Middle frontal gyrus (tissue), 1 donor: Measurements from ENCODE around the gene ZBTB16.

Experiments
- DNase-seq: peaks from one replicate; pipeline ENCODE4 v3.0.0-alpha.2; 2015; ENCODE audit warnings: low spot score; ENCODE audit errors: extremely low spot score

Gene ZBTB16

DNA sequence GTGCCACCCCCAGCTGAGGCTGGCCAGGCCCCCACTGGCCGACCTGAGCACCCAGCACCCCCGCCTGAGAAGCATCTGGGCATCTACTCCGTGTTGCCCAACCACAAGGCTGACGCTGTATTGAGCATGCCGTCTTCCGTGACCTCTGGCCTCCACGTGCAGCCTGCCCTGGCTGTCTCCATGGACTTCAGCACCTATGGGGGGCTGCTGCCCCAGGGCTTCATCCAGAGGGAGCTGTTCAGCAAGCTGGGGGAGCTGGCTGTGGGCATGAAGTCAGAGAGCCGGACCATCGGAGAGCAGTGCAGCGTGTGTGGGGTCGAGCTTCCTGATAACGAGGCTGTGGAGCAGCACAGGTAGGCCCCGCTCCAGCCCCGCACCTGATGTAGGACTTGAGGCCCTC, 4.7 kb downstream of the ZBTB16 start:
- DNase-seq = no peak

DNA sequence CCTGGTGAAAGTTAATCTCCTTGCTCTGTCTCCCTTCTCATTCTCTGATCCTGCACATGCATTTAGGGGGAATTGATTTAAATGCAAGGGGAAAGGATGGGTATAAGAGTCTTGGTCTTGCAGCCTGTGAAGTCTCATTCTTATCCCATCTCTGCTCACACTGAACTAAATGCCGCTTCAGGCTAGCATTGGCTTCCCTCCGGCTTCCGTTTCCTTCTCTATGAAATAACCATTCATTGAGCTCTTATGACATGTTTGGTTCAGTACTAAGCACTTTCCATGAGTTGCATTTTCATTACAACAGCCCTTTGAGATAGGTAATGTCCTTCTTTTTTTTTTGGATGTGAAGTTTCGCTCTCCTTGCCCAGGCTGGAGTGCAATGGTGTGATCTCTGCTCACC, 5.6 kb downstream of the ZBTB16 start:
- DNase-seq = no peak

DNA sequence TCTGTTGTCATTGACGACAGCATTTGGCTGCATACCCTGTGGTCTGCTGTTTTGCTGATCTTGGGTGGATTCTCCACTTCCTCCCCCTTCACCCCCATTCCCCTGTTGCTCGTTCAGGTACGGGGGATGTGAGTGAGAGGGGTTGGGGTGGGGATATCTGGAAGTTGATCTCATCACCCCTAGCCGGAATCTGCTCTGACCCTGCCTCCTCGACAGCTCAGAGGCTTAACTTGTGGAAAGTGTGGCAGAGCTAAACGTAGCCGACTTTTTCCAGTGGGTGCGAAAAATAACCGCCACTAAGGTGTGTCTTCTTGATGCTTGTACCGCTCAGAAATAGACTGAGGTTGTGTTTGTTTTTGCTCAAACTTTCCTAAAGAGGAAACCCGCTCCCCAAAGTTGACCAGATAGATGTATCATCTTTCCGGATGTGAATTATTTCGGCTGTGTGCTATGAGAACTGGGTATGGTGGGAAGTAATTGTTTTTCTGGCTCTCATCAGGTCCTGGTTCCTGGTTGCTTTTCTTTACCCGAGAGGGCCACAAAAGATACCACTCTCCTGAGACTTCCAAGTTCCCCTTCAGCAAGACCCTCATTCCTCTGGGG, 6.6 kb downstream of the ZBTB16 start:
- DNase-seq = no peak

DNA sequence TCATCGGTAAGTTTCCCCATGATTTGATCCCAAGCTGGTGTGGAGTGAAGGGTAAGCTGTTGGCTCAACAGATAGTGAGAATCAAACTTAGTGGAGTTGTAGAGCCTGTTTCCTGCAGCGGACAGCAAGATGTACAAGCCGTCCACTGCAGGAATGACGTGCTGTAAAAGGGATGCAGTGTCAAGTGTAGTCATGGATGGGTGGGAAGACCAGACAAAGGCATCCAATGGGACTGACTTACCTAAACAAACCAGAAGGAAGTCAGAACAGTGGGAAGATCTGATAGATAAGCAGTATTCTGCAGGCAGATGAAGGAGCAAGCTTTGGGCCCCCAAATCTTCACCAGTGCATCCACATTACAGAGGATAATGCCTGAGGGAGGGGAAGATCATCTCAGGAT, 8.8 kb downstream of the ZBTB16 start:
- no peak for DNase-seq

GRCh38 chr11:114070464-114071139, 11.1 kb downstream of the ZBTB16 start:
- no peak for DNase-seq

GRCh38 chr11:114073007-114073827, 13.7 kb downstream of the ZBTB16 start:
- DNase-seq = no peak

DNA sequence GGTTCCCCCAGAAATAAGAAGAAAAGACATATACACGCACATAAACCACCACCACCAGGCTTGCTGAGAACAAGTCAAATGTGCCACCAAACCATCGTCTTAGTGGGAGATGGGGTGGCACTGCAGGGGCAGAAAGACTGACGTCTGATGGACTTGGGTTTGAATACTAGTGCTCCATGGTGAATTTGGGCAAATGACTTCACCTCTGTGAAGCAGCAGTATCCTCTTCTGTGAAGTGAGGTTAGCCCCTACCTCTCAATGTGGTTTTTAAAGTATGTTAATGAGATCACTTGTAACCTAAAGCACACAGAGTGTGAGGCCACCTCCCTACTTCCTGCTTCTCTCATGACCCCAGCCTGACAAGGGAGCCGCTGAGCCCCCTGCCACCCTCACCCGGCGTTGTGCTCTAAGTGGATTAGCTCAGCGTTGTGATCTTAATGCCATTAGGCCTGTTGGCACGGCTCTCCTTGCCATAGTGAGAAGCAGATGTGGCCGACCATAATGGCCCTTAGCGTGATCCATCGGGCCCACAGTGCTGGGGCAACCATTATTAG, 14.4 kb downstream of the ZBTB16 start:
- DNase-seq = no peak

- no peak for DNase-seq
Measured at GRCh38 chr11:114074546-114075343, 15.2 kb downstream of the ZBTB16 start.

DNA sequence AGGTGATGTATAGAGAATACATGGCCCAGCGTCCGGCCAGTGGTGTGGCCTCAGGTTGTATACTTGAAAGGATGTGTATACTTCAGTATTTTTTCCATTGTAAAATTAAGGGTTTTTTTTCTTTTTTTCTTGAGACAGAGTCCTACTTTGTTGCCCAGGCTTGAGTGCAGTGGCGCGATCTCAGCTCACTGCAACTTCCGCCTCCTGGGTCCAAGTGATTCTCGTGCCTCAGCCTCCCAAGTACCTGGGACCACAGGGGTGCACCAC, 15.8 kb downstream of the ZBTB16 start:
- DNase-seq = no peak

DNA sequence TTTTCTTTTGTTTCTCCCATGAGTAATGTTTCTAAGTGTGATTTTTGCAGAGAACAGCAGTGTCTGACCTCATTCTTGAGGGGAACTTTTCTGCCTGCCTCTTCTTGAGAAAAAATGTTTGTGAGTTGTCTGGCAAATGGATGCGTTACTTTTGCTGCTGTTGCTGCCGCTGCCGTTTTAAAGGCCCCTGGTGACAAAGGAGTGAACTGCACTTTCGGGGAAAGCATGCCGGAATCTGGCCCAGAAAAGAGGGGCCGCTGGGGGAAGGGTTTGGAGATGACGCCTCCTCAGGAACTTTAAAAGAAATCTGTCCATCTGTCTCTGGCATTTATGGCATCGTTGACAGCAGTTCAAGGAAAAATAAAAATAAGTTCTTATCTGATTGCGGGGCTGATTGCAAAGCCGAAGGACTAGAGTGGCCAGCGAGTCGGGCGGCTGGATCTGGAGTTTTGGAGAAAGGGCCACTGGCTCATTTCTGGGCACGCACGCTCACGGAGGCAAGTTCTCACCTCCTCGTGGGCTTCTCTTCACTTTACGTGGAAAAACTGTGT, 16.5 kb downstream of the ZBTB16 start:
- no peak for DNase-seq

DNA sequence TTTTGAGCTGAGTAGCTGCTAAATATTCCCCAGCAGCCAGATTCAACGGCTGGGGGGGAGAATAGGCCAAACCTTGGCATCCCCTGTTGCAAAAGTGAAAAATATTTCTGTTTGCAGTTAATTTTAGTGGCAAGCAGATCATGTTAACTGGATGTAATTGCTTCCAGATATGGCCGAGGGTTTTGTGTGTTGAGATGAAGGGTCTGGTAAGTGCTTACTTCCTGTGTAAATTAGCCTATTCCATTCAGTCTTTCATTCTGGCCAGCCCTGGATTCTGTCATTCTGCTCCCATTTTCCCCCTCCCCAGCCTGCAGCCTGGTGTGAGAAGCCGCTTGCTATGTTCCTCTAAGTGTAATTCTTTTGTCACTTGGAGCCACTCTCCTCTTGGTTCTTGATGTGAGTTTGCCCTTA, 17.4 kb downstream of the ZBTB16 start:
- DNase-seq = no peak

- DNase-seq = no peak
Measured at GRCh38 chr11:114077482-114078305, 18.2 kb downstream of the ZBTB16 start.

DNA sequence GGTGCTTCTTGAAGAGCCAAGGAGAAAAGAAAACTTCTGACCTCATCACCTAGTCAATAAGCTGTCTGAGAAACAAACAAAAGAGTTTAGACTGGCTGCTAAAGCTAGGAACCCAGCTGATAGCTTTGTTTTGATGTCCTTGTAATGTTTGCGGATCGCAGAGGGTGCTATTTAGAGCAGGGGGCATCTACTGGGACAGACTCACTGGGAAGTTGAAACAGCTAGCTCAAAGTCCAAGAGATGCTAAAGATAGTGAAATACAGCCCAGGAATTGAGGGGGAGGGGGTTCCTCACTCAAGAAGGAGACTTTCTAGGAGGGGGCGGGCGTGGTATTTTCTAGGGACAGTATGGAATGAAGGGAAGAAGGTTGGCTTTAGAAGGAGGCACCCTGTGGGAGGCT, 18.9 kb downstream of the ZBTB16 start:
- no peak for DNase-seq

DNA sequence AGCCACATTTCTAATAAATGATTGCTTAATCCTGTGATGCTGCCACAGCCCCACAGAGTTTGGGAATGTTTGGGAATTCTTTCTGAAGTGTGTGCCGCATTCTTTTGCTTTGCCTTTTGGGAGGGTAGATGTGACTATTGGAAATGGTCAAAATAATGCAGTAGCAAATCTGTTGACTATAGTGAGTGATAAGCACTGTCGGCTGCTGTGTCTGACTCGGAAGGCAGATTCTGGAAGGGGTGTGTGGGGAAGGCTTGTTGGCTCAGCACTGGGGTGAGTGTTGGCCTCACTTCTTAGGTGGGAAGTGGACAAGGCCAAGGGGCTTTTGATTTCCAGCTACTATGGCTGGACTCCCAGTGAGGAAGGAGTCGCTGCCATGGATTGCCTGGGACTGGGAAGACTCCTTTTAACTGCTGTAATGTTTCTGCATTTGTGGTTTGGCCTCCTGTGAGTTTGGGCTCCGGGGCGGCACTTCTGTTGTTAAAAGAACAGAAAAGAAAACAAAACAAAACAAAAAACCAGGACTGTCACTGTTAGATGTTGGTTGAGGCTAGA, 20.1 kb downstream of the ZBTB16 start:
- DNase-seq = no peak

- DNase-seq = no peak
Measured at GRCh38 chr11:114080219-114080618, 20.7 kb downstream of the ZBTB16 start.

GRCh38 chr11:114080769-114081168, 21.3 kb downstream of the ZBTB16 start:
- DNase-seq = no peak

- DNase-seq = no peak
Measured at GRCh38 chr11:114081641-114082414, 22.3 kb downstream of the ZBTB16 start.

DNA sequence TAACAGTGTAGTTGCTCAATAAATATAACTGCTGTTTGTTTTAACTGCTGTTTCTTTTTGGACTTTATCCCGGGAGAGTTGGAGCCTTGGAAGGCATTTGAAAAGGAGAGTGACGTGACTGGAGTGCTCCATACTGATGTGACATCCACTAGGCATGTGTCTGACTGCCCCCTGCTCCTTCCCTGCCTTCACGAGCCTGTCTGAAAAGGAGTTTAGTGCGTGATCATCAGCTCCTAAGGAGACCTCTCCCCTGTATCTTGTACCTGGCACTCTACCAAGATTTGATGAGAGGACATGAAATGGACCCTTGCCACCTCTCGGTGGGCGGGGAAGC, 22.9 kb downstream of the ZBTB16 start:
- no peak for DNase-seq

DNA sequence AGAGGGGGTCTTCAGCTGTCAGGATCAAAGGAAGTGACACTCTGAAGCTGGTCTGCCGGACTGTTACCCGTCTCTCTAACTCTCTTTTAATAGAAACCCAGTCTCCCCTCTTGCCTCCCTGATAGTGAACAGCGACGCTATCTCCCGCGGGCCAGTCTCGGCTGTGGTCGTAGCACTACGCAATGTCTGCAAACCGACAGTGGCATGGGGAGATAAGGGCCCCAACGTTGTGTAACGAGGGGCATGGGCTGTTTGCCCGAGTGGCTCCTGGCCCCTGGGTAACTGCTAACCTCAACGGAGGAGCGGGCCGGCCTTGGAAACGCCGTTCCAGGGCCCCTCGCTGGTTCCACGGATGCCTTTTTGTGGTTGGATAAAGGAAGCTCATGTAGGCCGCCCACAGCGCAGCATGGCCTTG, 23.3 kb downstream of the ZBTB16 start:
- no peak for DNase-seq
